ENCODE results near the gene GNPDA1.

Gene GNPDA1

DNA sequence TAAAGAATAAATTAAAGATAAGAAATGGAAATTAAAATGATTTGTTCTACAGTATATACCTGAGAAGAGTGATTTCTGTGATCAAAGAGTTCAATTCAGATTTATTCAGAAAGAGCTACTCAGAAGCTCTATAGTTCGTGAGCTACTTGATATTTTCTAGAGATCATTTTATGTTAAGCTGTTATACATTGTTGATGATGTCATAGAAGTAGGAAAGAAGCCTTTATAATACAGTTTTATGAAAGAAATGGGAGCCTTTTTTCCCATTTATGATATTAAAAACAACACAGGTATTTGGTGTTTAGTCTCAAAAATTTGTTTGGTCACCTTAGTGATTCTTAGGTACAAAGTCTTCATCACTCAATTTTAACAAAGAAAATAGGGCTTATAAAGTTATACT lies 23.1 kb downstream of the GNPDA1 start:
- TF ChIP-seq, protein P1, sequence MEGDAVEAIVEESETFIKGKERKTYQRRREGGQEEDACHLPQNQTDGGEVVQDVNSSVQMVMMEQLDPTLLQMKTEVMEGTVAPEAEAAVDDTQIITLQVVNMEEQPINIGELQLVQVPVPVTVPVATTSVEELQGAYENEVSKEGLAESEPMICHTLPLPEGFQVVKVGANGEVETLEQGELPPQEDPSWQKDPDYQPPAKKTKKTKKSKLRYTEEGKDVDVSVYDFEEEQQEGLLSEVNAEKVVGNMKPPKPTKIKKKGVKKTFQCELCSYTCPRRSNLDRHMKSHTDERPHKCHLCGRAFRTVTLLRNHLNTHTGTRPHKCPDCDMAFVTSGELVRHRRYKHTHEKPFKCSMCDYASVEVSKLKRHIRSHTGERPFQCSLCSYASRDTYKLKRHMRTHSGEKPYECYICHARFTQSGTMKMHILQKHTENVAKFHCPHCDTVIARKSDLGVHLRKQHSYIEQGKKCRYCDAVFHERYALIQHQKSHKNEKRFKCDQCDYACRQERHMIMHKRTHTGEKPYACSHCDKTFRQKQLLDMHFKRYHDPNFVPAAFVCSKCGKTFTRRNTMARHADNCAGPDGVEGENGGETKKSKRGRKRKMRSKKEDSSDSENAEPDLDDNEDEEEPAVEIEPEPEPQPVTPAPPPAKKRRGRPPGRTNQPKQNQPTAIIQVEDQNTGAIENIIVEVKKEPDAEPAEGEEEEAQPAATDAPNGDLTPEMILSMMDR (IDR thresholded peaks at IDR 0.05; ENCODE audit: low read depth, low read length, missing control alignments) = no peak
- no peak overlapping the region for H3K4me3 ChIP-seq (replicated peaks; ENCODE audit: low read depth, low read length)
- no peak for DNase-seq (ENCODE audit: extremely low read depth, low read depth)

DNA sequence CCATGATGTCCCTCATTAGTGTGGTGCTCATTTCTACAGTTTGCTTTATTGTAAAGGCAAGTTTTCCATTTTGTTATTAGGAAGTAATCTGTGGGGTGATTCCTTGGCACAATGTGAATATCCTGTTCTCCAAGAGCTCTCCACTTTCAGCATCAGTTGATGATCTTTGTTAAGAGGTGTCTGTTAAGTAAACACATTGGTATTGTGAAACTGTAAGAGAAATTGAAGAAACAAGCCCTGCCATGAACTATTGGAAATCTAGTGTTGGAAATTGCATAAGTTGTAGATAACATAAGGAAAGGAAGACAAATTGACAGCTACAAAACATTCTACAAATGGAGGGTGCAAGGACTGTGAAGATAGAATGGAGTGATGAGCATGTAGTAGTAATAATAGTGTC lies 26.8 kb downstream of the GNPDA1 start:
- no peak overlapping the region for H3K4me3 ChIP-seq (replicated peaks; ENCODE audit: low read depth, low read length)
- DNase-seq (ENCODE audit: extremely low read depth, low read depth) = no peak
- TF ChIP-seq, protein P1 (IDR thresholded peaks at IDR 0.05; ENCODE audit: low read depth, low read length, missing control alignments) = no peak

DNA sequence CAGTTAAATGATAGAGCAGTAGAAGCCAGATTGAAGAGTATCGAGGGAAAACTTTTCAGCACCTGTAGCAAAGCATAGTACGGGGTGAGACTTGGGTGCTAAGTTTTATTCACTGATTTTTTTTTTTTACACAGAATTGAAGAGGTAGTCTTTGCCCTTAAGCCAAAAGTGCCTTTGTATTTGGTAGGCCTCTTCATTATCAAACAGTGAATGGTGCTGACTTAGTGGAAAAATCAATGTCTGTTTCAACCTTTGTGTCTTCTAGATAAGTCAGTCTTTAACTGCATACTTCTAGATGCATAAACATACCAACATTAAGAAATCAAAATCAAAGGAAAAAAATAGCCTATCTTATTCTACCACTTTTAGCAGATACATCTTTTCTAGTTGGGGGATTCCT lies 30.2 kb downstream of the GNPDA1 start:
- no peak overlapping the region for H3K4me3 ChIP-seq (replicated peaks; ENCODE audit: low read depth, low read length)
- TF ChIP-seq, protein P1 (IDR thresholded peaks at IDR 0.05; ENCODE audit: low read depth, low read length, missing control alignments) = no peak
- DNase-seq (ENCODE audit: extremely low read depth, low read depth) = no peak

DNA sequence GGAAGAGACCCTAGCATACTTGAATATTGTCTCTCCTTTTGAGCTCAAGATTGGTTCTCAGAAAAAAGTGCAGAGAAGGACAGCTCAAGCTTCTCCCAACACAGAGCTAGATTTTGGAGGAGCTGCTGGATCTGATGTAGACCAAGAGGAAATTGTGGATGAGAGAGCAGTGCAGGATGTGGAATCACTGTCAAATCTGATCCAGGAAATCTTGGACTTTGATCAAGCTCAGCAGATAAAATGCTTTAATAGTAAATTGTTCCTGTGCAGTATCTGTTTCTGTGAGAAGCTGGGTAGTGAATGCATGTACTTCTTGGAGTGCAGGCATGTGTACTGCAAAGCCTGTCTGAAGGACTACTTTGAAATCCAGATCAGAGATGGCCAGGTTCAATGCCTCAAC lies 34.4 kb downstream of the GNPDA1 start:
- H3K4me3 ChIP-seq (replicated peaks; ENCODE audit: low read depth, low read length) = no peak overlapping the region
- TF ChIP-seq, protein P1 (IDR thresholded peaks at IDR 0.05; ENCODE audit: low read depth, low read length, missing control alignments) = no peak
- DNase-seq (ENCODE audit: extremely low read depth, low read depth) = no peak

DNA sequence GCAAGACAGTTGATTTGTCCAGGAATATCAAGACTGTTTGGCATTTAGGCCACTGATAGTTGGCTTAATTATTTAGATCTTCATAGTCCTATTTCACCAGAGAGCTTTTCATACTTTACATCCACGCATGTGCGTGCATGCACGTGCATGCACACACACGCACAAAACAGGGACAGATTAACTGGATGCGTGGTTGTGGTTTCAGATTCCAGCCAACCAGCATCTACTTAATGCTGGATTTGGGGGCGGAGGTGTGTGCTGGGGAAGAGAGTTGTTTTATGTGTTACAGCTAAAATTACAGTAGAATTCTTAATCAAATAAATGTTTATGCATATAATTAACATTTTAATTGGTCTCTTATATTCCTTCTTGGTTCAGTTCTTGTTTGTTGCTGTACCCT lies 36.7 kb downstream of the GNPDA1 start:
- H3K4me3 ChIP-seq (replicated peaks; ENCODE audit: low read depth, low read length) = no peak overlapping the region
- TF ChIP-seq, protein P1 (IDR thresholded peaks at IDR 0.05; ENCODE audit: low read depth, low read length, missing control alignments) = no peak
- DNase-seq (ENCODE audit: extremely low read depth, low read depth) = no peak

DNA sequence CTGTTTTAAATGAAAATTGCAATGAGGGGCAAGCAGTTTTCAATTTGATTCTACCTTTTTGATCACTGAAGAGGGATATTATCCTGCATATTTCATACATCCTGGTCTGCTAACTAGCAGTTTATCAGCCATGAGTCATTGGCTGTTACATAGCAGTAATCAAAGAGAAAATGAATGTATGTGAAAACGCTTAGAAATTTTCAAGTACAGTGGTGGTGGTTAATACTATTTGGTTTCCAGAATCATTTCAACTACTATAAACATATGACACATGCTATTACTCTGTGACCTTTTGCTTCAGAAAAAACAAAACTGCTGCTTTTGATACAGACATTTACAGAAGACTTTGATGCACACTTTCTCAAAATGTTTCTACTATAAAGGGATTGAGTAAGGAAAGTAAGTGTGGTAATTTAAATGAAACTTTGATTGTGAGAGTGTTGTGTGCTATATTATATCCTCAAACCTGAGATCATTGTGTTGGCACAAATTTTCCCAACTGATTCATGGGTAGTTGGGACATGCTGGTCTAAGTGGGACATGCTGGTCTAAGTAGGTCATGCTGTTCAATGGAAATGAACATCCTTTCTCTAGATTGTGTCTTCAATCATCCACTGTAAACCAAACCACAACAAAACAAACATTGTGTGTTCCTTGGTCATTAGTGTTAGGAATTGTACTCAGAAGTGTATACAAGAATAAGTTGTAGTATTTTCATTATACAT lies 38.8 kb downstream of the GNPDA1 start:
- no peak for DNase-seq (ENCODE audit: extremely low read depth, low read depth)
- TF ChIP-seq, protein P1 (IDR thresholded peaks at IDR 0.05; ENCODE audit: low read depth, low read length, missing control alignments) = no peak
- H3K4me3 ChIP-seq (replicated peaks; ENCODE audit: low read depth, low read length) = no peak overlapping the region

All from HFF-Myc (cell line).